ENCODE results near the gene LAMA5. TPM values are rescaled to one million over a fixed set of nuclear protein-coding genes. Genes with fewer than 3 reads are reported as not detected.

LAMA5 gene
- total and polyA plus RNA-seq, 2 donors (not counting 1 experiment from before 2014, with no cell fraction given) = 52.9 to 83.5 TPM

- DNase-seq = no peak
Measured at GRCh38 chr20:62329389-62330377, 37.4 kb downstream of the LAMA5 start.

More at GRCh38 chr20:62329389-62330377, 37.4 kb downstream of the LAMA5 start:
- ATAC-seq (ENCODE audit: low read depth) = no peak
- no peak overlapping the region for H3K9ac ChIP-seq (ENCODE audit: low read length)
- H3K27me3 ChIP-seq (replicated peaks in 1 of 4; ENCODE audit: control extremely low read depth in 1 of 4, control insufficient read depth in 3 of 4, insufficient read depth in 4 of 4, low read length in 3 of 4) = no peaks in the 10 kb centered on the region
- Mint-ChIP-seq H3K9me3 (ENCODE audit: insufficient read depth) (no peaks in the 10 kb centered on the region), H3K27ac (no peak overlapping the region), H3K4me1 (no peaks in the 10 kb centered on the region), H3K4me3 (no peak overlapping the region), H3K27me3 (no peaks in the 10 kb centered on the region)
- H3K4me2 ChIP-seq (replicated peaks; ENCODE audit: low read depth, low read length, poor library complexity, severe bottlenecking) = no peak overlapping the region
- no peaks in the 10 kb centered on the region for H3K9me3 ChIP-seq (ENCODE audit: control extremely low read depth in 1 of 3, control insufficient read depth in 2 of 3, insufficient read depth in 1 of 3, low read length in 2 of 3)
- WGBS (ENCODE audit: insufficient coverage) = 96% methylated on average over 35 of the region's 37 CpGs
- ChIA-PET CTCF (interaction anchor here (1.0 to 1.2 kb wide), 2 partner anchors 10 to 29 kb away, joined by 3 read pairs; no protein-coding TSS in a partner anchor), POLR2A (no interaction called here)
- peaks cover 0 to under 1% of the 10 kb centered on the region in 2 donors for H3K4me1 ChIP-seq (ENCODE audit: control insufficient read depth in 2 of 2, insufficient read depth in 2 of 2, low read length in 2 of 2)
- intact Hi-C loops (cut with micrococcal nuclease) = no loop called here
- no peak overlapping the region for H3K27ac ChIP-seq (ENCODE audit: low read length in 2 of 2)
- no peak overlapping the region for H2AFZ ChIP-seq (ENCODE audit: insufficient read depth, low read depth, low read length, poor library complexity, severe bottlenecking)
- H3K4me3 ChIP-seq (ENCODE audit: control extremely low read depth in 1 of 5, extremely low read depth in 1 of 5, insufficient read depth in 1 of 5, low read depth in 2 of 5, low read length in 4 of 5) = no peak overlapping the region
- H3K79me2 ChIP-seq (ENCODE audit: control insufficient read depth, insufficient read depth, low read length) = no peaks in the 10 kb centered on the region
- no peaks in the 10 kb centered on the region for H4K20me1 ChIP-seq (ENCODE audit: control insufficient read depth, insufficient read depth, low read length, poor library complexity, severe bottlenecking)
- H3K36me3 ChIP-seq (replicated peaks in 1 of 2; ENCODE audit: control extremely low read depth in 1 of 2, control insufficient read depth in 1 of 2, extremely low read depth in 1 of 2, insufficient read depth in 2 of 2, low read length in 1 of 2) = peaks cover 0 to 65% of the 10 kb centered on the region in 2 experiments
- TF ChIP-seq CTCF (IDR thresholded peaks at IDR 0.05) (no peak), EZH2 (IDR thresholded peaks at IDR 0.05; ENCODE audit: borderline replicate concordance, insufficient read depth, low read depth, low read length, poor library complexity, severe bottlenecking) (no peak)

All from B cell (primary cell).